GM19468 (cell line): Measurements from ENCODE around the gene PPM1H.
"Not testable (repeated sequence)": the region's sequence is repeated elsewhere in the genome, so short reads cannot be mapped to it uniquely, and the experiment has no call there.

Experiments used
- ATAC-seq: cut with Tn5 transposase; IDR thresholded peaks from one replicate; pipeline ENCODE4 v1.9.1; 2021; ENCODE audit warnings: mild to moderate bottlenecking, moderate library complexity, moderate number of reproducible peaks; ENCODE audit not compliant: unreplicated experiment; ENCODE audit errors: extremely low read depth

The PPM1H gene

DNA sequence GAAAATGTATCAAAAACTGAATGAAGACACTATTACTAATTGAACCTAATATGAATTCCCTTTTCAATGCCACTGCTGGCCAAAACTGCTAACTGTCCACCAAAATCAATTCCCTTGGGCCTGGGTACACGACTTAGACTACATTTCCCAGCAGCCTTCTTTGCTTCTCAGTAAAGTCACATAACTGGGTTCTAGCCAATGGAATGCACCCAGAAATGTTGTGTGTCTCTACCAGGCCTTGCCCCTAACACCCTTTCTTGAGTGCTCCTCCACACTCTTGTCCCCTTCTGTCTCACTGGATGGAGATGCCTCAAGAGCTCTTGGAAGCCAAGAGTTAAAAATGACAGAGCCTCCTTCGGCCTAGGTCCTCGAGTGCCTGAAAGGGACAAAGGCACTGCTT, 156.8 kb downstream of the PPM1H start:
- ATAC-seq = no peak

DNA sequence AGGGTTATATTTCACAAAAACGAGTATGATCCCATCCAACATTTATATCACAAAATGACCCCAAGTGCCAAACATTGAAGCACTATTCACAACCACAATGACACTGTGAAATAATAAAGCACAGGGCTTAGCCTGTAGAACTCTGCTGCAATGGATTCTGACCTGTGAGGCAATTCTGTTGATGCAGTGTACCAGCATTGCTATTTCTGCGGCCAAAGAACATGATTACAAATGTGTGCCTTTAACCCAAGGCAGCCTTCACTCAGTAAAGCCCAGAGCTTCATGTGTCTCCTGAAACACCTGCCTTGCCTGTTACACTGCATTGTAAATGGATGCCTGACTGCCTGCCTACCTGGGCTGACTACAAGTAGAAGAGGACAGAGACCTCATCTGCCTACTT, 158.0 kb downstream of the PPM1H start:
- ATAC-seq = no peak

DNA sequence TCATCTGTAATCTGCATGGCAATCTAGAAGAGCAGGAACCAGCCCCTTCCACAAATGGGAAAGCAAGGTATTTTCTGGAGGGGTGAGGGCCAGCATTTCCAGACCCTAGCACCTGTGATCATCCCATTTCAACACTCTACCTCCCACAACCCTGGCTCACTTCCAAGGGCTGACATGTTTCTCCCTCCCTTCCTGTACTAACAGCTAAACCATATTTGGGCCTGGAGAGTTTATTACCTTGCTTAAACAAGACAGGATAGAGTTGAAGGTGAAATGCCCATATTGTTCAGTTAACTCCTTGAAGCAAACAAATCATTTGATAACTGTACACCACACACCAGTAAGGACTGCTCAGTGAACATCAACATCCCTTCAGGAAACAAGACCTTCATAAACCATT, 158.4 kb downstream of the PPM1H start:
- no peak for ATAC-seq

DNA sequence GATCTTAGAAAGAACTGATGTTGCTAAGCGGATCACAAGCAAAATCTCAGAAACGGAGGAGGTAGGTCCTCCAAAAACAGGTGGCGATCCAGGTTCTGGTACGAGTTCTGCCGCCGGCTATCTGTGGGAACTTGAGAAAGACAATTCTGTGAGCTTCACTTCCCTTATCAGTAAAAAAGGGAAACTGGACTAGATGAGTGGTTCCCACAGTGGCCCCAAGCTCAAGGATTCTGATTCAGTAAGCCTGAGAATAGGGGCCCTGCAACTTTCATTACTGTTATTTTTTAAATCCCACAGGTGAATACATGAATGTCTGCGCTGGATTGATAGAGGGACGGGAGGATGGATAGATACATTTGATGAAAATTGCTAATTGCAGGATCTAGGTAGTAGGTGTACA, 160.2 kb downstream of the PPM1H start:
- ATAC-seq = no peak

DNA sequence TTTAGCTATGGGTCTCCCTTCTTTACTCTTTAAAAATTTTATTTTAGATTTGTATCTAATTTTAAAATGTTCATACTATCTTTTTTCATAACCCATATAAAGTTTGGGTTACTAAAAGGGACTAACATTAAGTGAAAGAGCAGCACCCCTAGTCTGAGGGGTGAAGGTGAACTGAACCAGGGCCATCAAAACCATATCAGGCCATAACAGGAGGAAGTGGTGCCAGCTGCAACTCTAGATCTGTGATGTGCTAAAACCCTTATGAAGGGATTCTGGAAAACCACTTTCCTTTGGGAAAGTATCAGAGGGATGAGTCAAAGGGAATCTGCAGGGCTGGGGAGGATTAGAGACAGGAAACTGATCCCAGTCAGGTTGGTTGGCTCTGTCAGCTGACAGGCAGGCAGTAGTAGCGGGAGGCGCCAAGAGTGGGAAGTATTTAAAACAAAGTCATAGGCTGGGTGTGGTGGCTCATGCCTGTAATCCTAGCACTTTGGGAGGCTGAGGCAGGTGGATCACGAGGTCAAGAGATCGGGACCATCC, 162.5 kb downstream of the PPM1H start:
- ATAC-seq = no peak

DNA sequence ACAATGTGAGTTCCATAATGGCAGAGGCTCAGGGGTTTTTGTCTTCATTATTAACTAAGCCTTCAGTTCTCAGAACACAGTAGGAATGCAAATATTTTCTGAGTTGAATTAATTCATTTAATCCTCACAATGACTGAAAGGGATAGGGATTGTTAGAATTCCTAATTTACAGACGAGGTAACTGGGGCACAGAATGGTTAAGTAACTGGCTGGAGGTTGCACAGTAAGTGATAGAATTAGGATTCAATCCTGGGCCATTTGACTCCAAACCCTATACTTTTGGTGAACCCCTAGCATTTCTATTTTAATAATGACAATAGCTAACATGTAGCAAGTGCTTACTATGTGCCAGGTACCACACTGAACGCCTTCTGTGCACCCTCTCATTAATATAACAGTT, 163.1 kb downstream of the PPM1H start:
- ATAC-seq = no peak

DNA sequence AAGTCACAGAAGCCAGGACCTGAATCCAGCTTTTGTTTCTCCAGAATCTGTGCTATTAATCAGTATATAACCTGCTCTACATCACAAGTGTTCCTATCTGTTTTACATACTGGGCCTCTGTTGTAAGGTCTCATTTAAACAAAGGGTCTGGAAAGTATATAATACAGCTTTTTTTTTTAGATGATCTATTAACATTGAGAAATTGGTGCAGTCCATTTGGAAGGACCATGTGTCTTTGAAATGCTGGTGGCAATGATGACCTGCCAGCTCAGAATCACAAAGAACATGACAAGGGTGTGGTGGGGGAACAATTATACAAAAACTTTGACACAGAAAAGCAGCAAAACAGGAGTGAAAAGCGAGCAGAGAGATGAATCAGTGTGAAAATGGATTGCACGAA, 164.6 kb downstream of the PPM1H start:
- ATAC-seq = no peak

DNA sequence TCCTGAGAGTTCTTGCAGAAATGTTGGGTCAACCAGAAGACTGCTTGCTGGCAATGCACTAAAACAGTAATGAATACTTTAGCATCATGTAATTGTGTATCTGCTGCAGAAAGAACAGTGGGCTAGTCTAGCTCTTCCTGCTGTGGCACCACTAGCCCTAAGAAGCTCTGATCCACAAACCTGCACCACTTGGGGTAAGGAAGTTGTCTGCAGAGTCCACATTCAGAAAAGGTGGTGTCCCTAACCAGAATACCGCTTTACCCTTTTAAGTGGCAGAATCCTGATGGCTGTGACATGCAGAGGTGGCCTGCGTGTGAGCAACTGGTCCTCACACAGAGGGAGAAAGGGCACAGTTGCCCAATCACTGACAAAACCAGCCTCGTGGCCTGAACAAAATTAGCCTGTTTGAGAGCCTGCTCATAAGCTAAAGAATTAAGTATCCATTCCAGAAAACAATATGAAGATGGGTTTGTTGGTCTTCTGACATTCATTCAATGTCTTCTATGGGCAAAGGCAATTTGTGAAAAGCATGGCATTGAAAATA, 165.8 kb downstream of the PPM1H start:
- no peak for ATAC-seq

DNA sequence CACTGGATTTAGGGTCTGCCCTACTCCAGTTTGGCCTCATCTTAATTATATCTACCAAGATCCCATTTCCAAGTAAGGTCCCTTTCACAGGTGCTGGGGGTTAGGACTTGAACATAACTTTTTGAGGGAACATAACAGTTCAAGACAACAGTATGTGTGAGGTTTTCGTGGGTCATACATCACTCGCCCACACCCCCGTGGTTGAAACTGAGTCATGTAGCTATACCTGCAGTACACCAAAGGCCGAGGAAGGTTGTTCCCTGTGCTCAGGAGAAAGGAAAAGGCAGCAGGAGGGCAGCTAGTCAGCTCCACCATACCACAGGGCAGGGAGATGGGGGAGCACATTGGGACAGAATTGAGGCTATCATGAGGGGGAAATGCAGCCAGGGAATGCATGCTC, 167.0 kb downstream of the PPM1H start:
- no peak for ATAC-seq

DNA sequence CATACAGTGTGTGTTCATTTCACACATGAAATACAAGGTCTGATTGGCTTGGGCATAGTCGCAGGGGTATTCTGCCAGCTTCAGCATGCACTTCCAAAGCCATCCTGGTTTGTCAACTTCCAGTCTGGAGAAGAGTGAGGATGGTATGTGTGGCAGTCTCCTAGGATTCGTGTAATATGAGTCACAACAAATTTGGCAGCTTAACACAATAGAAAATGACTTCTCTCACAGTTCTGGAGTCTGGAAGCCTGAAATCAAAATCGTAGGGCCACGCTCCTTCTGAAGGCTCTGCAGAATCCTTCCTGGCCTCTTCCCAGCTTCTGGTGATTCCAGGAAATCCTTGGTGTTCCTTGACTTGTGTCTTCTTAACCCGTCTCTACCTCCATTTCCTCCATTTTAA, 167.5 kb downstream of the PPM1H start:
- no peak for ATAC-seq

DNA sequence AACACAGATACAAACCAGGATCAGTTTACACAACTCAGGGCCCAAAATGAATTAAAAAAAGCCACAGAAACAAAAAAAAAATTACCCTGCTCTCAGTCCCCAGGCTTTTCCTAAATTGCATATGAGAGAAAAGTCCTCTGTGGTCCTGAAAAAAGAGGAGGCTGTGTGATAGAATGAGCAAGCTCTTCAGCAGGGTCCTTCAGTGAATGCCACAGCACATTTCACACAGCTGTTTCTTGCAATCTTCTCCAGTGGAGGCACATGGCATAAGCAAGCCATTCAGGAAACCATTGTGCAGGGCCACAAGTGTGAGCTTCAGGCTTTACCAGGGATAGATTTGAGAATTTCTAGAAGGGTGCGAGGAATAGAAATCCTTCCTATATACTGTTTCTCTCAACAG, 168.5 kb downstream of the PPM1H start:
- ATAC-seq = no peak

DNA sequence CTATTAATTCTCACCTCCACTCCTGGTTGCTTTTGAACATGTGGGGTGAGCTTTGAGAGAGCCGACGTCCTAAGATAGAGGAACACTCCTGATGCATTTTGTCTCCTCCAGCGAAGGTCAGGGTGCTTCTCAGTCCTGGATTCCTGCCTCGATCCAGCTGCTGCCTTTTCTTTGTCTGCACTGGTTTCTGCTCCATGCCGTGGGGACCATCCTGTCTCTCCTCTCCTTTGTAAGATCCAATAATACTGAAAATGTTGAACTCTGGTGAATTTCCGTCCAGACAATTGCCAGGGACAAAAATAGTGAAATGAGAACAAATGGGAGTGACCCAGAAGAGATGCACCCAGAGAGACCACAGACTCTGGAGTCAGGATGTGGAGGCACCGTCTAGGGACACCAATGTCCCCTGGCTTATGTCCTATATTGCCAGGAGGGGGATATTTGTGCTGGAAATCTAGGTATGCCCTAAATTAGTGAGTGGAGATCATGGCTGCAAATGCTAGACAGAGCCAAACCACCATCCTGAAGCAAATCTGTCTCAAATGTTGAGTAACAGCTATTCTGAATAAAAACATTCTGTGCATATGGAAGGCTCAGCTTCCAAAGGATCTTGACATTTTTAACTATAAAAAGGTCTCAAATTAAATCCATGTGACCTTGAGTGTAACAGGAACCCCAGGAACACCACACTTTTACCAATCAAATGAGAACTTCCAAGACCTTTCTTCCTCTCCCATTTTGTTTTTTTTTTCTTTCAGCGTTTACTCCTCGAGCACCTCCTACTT, 170.9 kb downstream of the PPM1H start:
- no peak for ATAC-seq

DNA sequence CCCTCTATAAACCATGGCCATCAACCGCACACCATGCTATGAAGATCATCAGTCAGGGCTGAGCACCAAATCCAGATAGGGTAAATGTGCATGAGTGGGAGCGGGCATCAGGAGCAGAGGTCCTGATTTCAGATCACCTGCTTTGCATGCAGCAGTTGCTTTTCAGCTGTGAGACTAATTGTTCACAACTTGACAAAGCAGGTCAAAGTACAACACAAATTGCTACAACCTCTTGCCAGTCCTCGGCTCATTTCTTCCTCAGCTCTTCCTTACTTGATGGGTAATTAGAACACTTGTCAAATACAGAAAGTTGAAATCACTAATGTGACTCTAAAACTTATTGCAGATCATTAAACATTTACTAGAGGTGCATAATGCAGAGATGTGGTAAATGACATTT, 171.6 kb downstream of the PPM1H start:
- ATAC-seq = no peak

DNA sequence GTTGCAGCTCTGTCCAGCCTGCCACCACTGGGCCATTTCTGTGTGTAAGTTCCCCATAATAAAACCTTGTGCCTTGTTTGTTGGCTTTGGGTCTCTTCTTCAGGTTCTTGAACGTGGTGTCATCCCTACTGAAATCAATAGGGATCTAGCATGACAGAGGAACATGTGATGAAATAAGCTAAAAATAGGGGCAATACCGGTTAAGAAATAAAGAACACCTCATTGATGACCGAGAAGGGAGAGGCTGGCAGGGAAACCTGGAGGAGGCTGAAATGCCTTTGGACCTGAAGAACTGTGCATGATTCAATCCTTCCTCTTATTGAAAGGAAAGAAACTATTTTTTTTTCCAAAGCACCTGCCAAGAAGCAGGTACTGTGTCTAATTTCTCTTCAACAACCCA, 172.3 kb downstream of the PPM1H start:
- no peak for ATAC-seq

DNA sequence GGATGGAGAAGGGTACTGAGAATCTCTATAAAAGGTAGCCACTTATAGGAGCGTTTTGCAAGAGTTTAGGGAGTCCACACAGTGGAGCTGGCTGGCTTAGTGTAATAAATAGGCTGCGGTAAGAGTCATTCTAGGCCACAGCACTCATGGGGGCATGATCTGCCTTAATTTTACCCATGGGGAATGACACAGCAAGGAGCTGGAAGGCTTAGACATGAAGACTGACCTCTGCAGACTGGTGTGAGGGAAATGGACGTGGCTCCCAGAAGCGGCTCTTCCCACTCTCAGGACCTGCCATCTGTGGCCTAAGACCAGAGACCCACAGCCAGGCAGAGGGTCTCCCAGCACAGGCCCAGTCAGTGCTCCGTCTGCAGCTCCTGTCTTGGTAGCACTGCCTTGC, 173.3 kb downstream of the PPM1H start:
- ATAC-seq = no peak

DNA sequence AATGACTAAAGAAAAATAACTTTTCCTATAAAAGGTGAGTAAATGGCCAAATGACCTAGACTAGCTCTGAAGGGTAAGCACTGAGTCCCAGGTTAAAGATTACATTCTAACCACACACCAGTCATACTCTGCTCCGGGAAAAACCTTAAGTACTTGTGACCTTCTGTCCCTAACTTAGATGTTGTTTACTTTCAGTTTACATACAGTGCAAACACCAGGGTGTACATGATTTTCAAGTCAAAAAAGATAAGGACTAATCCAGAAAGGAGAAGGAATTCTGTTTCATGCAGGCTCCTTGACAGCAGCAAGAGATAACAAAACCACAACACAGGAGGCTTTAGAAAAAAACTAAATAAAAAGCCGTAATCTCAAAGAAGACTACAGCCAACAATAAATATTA, 174.2 kb downstream of the PPM1H start:
- ATAC-seq = peak; percentile 85

DNA sequence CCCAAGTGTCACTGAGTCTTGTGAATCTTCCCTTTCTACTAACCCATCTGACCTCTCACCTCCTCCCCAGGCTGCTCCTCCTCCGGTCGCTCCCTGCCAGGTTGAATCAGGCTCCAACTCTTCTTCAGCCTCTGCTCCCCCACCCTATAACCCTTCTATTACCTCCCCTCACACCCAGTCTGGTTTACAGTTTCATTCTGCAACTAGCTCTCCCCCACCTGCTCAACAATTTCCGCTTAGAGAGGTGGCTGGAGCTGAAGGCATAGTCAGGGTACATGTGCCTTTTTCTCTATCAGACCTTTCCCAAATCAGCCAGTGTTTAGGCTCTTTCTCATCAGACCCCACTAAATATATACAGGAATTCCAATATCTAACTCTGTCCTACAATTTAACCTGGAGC, 174.6 kb downstream of the PPM1H start:
- ATAC-seq = not testable (repeated sequence)

DNA sequence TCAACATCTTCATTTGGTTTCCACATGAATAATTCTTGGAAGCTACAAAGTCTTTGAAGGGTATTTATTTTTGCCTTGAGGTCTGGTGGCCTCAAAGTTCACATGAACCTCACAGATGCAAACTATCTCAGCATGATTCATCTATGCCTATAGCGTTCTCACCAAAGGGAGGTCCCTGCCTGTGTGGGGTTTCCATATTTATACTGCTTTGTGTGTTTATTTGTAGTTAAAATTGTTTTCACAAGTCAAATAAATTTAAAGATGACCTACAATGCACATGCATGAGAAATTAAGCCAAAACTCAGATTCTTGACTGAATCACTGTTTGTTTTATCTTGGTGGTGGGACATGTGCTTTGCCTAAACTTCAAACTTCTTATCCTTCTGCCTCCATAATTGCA, 176.7 kb downstream of the PPM1H start:
- no peak for ATAC-seq

DNA sequence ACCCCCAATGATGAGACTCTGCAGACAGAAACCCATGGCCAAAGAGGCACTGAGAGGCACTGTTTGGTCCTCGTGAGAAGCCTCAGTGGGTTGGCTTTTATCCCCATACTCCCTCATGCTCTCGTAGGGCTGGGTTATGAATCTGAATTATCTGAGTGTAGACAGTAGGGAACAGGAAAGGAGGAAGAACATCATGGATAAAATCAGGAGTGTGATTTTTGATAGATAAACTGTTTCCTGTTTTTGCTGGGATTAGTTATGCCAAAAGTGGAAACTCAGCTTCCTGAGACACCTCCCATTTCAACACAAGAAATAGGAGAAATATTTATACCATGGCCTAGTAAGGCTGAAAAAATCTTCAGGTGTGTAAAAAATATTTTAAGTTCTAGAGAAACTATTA, 177.9 kb downstream of the PPM1H start:
- no peak for ATAC-seq

DNA sequence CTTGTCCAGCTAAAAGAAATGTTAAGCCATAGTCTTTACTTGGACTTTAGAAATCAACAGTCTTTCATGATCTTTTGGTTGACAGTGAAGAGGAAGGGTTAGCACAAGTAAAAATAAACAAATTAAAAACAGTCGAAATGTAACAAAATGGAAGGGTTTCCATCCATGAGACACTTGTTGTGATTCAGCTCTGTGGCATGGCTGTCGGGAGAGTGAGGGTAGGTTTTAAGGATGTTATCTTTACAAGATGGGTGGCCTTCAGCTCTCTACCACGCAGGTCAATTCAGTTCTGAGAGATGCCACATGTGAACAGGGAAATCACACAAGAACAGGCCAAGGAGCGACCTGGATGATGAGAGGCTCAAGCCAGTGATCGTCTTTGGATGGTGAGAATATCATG, 180.2 kb downstream of the PPM1H start:
- ATAC-seq = no peak

DNA sequence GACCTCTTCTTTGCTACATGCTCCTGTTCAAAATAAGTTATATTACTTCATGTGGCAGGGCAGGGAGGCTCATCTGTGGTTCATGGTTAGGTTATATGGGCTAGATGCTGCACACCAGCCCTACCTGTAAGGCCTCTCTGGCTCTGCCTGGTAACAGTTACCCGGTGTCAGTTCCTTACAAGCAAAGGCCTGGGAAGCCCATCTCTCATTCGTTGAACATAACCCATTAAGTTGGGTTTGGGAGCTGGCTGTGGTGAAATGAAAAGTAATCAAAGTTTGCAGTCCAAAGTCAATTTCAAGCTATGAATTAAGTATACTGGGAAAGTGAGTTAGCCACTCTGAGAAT, 183.2 kb downstream of the PPM1H start:
- ATAC-seq = no peak
